Astrocyte of the spinal cord (primary cell): ENCODE measurements around the gene NT5C3B.
A peak's percentile ranks its signal among the peaks of the same experiment; 100 is the strongest.
"Not testable (repeated sequence)": the region's sequence is repeated elsewhere in the genome, so short reads cannot be mapped to it uniquely, and the experiment has no call there.

Experiments used
- DNase-seq: peaks from one replicate; pipeline ENCODE4 v3.0.0; 2011; ENCODE audit warnings: low read depth, low spot score
- H3K4me3 ChIP-seq: 2 replicates; pipeline ENCODE4 v1.5.1; 2011; ENCODE audit warnings: low read depth, mild to moderate bottlenecking, low read length, moderate library complexity
- CTCF ChIP-seq: IDR thresholded peaks from 2 replicates; pipeline ENCODE4 v1.5.1; 2012; ENCODE audit warnings: low read depth, mild to moderate bottlenecking, low read length, inconsistent platforms
- in situ Hi-C: cut with HindIII; loops from 2 replicates; pipeline ENCODE4 v1.10.0; 2017; ENCODE audit warnings: low sequenced_read_pairs

Gene NT5C3B

GRCh38 chr17:41863074-41863848 is 27.2 kb upstream of the NT5C3B start:
- TF ChIP-seq CTCF: no peak
- no peak overlapping the region for H3K4me3 ChIP-seq
- in situ Hi-C loops: no loop called here
- DNase-seq: no peak

GRCh38 chr17:41860254-41860931 is 24.4 kb upstream of the NT5C3B start:
- no peak for TF ChIP-seq CTCF
- in situ Hi-C loops: no loop called here
- DNase-seq: no peak

GRCh38 chr17:41851382-41851781 is 15.3 kb upstream of the NT5C3B start:
- in situ Hi-C loops, H3K4me3 ChIP-seq, DNase-seq: not testable (repeated sequence)

More at GRCh38 chr17:41860254-41860931, 24.4 kb upstream of the NT5C3B start:
- no peak overlapping the region for H3K4me3 ChIP-seq

- no peak overlapping the region for H3K4me3 ChIP-seq
- DNase-seq: no peak
- in situ Hi-C loops: no loop called here
- no peak for TF ChIP-seq CTCF
Measured at GRCh38 chr17:41849251-41849990, 13.4 kb upstream of the NT5C3B start.

- in situ Hi-C loops: no loop called here
- no peak overlapping the region for H3K4me3 ChIP-seq
- peak; percentile 19 for DNase-seq
- TF ChIP-seq CTCF: no peak
Measured at GRCh38 chr17:41848788-41849187, 12.8 kb upstream of the NT5C3B start.

GRCh38 chr17:41844971-41845370 is 8.9 kb upstream of the NT5C3B start:
- DNase-seq: no peak
- in situ Hi-C loops: no loop called here

GRCh38 chr17:41840781-41841180 is 4.7 kb upstream of the NT5C3B start:
- in situ Hi-C loops, DNase-seq, H3K4me3 ChIP-seq: not testable (repeated sequence)

More at GRCh38 chr17:41844971-41845370, 8.9 kb upstream of the NT5C3B start:
- no peak overlapping the region for H3K4me3 ChIP-seq
- TF ChIP-seq CTCF: no peak

GRCh38 chr17:41839448-41839847 is 3.4 kb upstream of the NT5C3B start:
- DNase-seq, in situ Hi-C loops, H3K4me3 ChIP-seq: not testable (repeated sequence)
